LNCAP (cell line): ENCODE measurements around the gene FAM110D.

Source experiments
- TF ChIP-seq, protein P1 (sequence below): fragments of 450-650 bp; IDR thresholded peaks from 2 replicates; pipeline ENCODE4 v1.5.1; 2017; ENCODE audit warnings: mild to moderate bottlenecking

Gene FAM110D

DNA sequence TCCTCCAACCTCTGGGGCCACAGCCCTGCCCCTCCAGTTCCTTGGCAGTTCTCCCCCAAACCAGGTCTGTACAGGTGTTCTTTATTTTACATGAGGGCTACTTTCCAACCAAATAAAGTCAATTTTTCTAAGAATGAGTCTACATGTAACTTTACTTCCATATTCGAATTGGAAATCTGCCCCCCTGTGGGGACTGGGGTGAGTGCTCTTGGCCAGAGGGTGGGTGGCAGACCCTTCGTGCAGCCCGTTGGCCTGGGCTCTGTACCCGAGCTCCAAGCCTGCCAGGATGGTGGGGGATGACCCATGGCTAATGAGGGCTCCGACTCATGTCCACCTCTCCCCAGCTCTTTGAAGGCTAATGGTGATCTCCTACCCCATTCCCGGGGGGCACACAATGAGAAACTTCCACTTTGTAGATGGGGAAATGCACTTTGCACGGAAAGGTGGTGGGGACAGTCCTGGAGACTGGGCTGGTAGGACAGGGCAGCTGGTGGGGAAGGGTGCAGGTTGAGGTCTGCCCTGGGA lies 30.9 kb downstream of the FAM110D start:
- TF ChIP-seq, protein P1, sequence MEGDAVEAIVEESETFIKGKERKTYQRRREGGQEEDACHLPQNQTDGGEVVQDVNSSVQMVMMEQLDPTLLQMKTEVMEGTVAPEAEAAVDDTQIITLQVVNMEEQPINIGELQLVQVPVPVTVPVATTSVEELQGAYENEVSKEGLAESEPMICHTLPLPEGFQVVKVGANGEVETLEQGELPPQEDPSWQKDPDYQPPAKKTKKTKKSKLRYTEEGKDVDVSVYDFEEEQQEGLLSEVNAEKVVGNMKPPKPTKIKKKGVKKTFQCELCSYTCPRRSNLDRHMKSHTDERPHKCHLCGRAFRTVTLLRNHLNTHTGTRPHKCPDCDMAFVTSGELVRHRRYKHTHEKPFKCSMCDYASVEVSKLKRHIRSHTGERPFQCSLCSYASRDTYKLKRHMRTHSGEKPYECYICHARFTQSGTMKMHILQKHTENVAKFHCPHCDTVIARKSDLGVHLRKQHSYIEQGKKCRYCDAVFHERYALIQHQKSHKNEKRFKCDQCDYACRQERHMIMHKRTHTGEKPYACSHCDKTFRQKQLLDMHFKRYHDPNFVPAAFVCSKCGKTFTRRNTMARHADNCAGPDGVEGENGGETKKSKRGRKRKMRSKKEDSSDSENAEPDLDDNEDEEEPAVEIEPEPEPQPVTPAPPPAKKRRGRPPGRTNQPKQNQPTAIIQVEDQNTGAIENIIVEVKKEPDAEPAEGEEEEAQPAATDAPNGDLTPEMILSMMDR, result no peak

DNA sequence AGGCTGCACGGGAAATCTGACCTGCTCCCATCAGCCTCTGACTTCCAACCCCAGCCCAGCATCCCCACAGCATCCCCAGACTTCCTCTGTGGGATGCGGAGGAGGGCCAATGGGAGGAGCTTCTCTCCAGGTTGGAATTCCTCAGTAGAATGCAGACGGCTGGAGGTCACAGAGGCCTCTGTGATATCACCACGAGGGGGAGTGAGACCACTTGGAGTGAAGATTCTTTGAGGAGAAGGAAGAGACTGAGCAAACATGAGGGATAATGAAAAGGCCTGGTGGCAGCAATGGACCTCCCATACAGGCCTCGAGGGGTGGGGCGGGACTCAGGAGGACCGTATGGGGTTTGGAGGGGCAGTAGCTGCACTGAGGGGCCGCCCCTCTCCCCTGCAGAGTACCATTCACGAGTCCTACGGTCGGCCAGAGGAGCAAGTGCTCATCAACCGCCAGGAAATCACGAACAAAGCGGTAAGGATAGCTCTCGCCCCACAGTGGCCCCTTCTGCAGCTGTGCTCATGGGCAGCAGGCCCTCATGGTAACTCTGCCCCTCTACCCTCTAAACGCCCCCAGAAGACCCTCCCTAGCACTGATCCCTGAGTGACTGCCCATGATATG lies 31.6 kb downstream of the FAM110D start, which contains the start of gene CATSPER4:
Gene CATSPER4, plus strand, starts transcription at position 230 of the 615 bp plus-strand sequence. Its CDS starts 26 bp downstream, at position 256.
- TF ChIP-seq, protein P1, result no peak

DNA sequence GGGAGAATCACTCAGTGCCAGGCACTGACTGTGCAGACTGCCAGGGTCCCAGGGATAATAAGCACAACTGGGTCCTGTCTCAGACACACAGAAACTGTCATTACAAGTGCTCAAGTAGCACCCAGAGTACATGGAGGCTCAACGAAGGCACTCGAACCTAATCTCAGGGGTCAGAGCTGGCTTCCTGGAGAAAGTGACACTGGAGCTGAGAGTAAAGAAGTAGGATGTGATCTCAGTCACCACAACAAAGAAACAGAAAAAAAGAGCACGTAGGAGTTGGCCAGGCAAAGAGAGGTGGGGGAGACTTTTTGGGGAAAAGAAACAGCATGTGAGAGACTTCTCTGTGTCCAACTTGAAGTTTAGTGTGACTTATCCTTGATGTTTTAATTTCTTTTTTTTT lies 32.9 kb downstream of the FAM110D start:
- TF ChIP-seq, protein P1, result no peak

DNA sequence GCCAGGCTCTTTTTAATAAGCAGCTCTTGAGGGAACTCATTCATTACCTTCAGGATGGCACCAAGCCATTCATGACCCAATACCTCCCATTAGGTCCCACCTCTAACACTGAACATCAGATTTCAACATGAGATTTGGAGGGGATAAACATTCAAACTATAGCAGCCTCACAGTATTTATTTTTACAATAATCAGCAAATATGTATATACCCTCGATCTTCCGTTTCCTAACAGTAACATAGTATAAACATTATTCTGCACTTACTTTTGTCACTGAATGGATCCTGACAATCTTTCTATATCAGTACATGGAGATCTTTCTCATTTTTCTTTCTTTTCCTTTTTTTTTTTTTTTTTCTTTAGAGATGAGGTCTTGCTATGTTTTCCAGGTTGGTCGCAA lies 36.9 kb downstream of the FAM110D start:
- TF ChIP-seq, protein P1, result no peak

DNA sequence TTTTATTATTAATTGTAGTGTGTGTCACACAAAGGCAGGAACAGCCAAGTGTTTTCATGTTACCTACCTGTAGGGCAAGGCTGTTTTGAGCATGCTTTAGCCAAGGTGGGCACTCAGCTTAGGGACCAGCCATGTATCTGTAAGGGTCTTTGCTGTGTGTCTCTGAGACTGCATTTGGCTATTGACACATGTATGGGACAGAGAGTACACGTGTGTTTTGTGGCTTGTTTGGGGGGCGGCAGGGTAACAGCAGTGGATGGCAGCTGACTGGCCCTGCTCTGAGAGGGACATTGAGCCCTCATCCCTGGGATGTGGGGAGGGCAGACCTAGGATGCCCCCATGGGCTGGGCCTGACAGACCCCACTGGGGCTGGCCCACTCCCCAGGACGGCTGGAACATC lies 38.4 kb downstream of the FAM110D start:
- TF ChIP-seq, protein P1, result no peak

DNA sequence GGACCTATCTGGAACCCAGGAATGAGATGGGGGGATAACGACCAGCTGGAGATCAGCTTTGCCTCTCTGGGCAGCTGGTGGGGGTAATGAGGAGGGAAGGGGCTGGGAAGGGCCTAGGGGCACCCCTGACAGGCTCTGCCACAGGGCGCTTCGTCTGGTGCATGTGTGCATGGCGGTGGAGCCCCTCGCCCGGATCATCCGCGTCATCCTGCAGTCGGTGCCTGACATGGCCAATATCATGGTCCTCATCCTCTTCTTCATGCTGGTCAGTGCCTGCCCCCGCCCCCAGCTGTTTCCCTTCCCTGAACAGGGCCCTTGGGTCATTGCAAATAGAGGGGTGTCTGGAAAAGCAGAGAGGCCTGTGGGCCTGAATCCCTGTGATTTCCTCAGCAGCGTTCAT lies 38.9 kb downstream of the FAM110D start:
- TF ChIP-seq, protein P1, result no peak

DNA sequence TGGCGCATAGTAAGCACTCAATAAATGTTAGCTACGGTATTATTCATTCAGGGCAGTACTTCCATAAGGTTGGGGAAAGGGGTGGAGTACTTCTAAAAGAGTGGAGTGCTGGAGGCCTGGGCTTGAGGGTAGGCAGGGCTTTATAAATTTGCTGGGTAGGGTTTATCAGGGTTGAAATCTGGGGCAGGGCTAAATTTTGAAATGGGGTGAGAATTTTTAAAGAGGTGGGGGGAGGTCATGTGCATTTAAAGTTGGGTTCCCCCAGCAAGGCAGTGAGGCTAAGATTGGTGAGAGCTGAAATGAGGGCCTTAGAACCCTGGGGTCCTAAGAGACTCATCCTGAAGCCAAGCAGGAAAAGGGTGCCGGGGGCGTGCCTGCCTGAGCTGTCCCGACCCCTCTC lies 41.5 kb downstream of the FAM110D start:
- TF ChIP-seq, protein P1, result no peak
